Measurements from ENCODE around the gene TPP1.
A peak's percentile ranks its signal among the peaks of the same experiment; 100 is the strongest.

The TPP1 gene

DNA sequence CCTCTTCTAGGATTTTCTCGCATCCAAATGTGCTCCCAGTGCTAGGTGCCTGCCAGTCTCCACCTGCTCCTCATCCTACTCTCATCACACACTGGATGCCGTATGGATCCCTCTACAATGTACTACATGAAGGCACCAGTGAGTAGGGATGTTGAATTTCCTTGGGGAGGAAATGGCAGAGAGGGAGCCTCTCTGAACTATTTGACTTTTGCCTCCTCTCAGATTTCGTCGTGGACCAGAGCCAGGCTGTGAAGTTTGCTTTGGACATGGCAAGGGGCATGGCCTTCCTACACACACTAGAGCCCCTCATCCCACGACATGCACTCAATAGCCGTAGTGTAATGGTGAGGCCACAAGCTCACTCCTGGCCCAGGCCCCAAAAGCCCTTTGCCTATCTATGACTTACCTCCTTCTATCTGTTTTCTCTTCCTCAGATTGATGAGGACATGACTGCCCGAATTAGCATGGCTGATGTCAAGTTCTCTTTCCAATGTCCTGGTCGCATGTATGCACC is 9.7 kb downstream of the TPP1 start:
- DNase-seq = no peak

GRCh38 chr11:6608726-6609501 is 10.3 kb downstream of the TPP1 start:
- no peak for DNase-seq

- no peak for DNase-seq
Measured at GRCh38 chr11:6608011-6608410, 11.2 kb downstream of the TPP1 start.

DNA sequence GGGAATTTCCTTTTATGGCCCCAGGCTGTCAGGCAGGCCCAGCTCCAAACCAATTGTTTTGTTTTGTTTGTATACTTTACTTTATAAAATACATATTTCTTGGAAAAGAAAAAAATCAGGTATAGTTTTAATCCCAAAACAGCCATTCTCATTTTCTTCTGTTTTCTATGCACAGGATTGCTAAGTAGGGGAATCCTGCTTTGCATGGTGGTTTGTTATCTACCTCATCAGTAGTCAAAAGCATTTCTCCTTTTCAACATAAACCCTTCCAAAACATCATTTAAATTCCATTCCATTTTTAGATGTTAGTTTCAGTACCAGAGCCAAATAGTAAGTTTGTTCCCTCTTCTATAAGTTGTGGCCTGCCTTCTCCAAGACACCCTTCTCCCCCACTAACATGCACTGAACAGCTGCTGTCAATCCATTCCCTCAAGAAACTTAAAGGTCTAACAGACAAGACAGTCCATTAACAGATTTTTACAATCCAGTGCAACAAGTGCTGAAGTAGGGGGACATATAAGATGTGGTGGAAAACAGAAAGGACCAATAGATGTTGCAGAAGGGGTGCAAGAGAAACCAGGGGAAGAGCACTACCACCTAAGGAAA is 11.9 kb downstream of the TPP1 start:
- DNase-seq = no peak

- DNase-seq = peak; percentile 73
Measured at GRCh38 chr11:6606471-6607189, 12.6 kb downstream of the TPP1 start.

DNA sequence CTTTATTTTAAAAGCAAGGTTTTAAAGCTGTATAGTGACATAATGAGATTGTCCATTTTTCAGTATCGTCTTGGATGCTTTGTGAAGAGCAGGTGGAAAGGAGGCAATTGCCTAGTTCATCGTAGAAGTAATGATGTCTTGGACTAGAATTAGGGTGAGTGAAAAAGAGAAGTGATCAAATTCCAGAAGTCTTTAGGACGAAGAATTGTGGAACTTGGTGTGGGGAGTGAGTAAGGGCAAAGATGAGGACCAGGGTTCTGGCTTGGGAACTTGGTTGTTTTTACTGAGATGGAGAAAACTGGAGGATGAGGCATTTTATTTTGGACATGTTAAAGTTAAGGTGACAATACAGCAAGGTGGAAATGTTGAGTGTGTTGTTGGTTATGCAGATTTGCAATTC is 14.4 kb downstream of the TPP1 start:
- no peak for DNase-seq

DNA sequence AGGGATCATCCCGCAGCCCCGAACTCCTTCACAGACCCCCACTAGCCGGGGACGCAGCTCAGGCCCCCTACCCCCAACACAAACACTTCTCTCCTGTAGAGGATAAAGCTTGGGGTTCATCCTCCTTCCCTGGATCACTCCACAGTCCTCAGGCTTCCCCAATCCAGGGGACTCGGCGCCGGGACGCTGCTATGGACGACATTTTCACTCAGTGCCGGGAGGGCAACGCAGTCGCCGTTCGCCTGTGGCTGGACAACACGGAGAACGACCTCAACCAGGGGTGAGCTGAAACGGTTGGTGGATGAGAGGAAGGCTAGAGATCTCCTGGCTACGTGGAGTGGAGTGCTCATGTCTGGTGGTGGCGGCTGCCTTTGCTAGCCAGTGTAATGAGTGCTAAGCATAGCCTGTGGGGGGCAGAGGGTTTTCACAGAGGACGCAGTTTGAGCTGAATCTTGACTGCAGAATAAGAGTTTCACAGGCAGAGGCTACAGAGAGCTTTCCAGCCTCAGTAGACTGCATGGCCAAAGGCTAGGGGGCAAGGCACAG is 15.1 kb downstream of the TPP1 start:
- peak; percentile 61 for DNase-seq

DNA sequence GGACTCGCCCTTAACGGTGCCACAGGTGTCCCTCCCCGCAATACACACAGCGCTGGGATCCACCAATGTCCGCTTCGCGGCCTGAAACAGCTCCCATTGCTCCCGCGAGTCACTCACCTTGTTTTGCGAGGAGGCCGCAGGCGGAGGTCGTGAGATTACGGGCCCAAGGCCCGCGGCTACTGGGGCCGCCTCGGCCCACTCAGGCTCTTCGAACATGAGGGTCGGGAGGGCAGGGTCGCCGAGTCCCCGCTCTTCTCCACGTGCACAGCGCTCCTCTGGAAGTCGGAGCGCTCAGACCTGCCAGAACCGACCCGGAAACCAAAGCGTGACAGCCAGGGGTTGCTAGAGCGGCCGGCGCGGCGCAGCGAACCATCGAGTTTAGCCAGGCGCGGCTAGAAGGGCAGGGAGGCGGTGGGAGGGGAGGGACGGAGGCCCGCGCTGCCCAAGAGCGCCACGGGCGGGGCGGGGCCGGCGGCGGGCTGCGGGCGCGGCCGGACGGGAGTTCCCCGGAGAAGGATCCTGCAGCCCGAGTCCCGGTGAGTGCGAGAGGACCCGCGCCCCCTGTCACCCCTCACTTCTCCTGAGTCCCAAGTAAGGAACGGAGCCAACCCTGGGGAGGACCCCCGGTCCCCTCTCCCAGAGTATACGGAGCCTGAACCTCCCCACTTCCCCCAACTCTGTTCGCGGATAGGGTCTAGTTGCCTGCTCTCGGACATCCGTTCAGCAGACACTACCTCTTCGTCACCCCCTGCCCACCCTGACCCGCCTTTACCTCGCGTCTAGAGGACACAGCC is 15.7 kb downstream of the TPP1 start, which contains the start of the genes ILK and RRP8:
Gene ILK, plus strand, starts transcription at position 488 of the 794 bp plus-strand sequence. CDS start 498 bp downstream, outside the sequence.
Gene RRP8, minus strand, starts transcription at position 330 of the 794 bp plus-strand sequence. Its CDS starts 114 bp downstream, at position 216.
- DNase-seq = peak; percentile 88

- DNase-seq = no peak
Measured at GRCh38 chr11:6602096-6602940, 16.9 kb downstream of the TPP1 start.

DNA sequence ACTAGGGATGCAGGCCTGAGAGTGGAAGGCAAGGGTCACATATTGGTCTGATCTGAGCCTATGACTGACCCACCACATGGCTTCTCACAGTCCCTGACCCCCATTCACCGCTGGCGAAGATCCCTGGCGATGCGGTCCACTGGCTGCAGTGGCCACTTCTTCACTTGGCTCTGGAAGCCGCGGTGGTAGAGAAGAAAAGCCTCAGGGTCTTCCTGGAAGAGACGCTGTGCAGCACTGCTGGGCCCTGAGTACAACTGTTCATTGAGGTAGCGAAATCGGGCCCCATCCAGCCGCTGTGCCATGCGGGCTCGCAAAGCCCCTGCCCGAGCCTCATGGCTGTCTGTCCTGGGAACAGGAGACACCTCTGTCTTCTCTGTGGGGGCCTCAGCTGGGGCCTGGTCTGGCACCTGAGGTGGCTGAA is 18.2 kb downstream of the TPP1 start:
- DNase-seq = no peak

GRCh38 chr11:6599881-6600390 is 19.3 kb downstream of the TPP1 start:
- DNase-seq = no peak

DNA sequence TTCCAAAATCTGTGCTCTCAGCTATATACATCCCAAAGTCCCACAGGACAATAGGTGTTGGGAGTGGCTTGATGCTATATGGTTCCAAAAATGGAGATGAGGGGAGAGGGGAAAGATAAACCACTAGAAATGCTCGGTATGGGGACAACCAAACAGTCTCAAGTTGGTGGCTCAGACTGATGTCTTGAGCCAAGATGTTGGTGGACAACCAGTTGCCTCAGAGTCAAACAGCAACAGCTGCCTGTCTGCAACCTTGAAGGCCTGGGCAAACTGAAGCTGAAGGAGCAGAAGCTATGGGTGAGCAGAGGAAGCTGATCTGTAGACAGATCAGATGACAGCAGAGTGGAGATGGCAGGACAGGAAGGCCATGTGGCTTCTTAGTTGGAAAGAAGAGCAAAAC is 19.8 kb downstream of the TPP1 start:
- no peak for DNase-seq

DNA sequence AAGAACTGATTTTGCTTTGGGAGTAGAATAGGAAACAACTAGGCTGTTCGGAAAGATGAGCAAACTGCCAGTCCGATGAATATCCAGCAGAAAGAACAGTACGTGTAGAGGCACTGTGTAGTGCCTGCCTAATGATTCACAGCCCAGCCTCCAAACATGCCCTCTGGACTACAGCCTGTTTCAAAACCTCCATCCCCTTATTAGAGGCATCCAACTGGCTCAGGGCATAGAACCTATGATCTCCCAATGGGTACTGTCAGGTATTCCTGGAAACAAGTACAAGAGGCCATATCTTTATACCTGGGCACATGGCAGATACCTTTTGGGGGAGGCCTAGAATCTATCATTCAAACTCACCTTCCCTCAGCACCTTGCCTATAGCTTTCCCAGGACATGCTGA is 20.7 kb downstream of the TPP1 start:
- no peak for DNase-seq

GRCh38 chr11:6596239-6596877 is 22.9 kb downstream of the TPP1 start:
- DNase-seq = no peak

DNA sequence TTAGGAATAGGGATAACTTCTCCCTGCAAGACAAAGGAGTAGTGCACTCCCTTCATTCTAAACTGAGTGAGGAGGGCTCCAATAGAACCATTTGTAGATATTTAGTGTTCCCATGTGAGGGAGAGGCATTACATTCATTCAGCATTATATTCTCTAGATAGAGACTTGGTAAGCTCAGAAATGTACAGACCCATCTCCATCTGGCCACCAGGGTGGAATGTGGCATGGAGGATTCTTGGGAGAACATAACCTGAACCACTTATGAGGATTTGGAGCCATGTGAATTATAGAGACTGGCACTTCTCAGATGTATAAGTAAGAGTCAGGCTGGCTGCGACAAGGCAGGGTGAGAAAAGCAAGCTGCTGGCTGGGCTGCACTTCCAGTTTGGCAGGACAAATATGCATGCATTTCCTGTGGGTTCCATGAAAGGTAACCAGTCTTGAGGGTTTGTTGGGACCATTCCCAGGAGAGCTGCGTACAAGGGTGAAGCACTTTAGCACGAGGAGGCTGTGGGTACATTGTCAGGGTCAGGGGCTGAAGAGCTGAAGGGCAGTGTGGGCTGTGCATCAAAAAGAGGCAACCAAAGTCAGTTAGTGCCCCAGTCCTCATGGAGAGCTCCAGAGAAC is 25.0 kb downstream of the TPP1 start:
- DNase-seq = no peak

GRCh38 chr11:6588018-6588417 is 31.2 kb downstream of the TPP1 start:
- DNase-seq = no peak

GRCh38 chr11:6587360-6587953 is 31.8 kb downstream of the TPP1 start:
- no peak for DNase-seq

GRCh38 chr11:6586434-6587359 is 32.5 kb downstream of the TPP1 start:
- DNase-seq = no peak

- no peak for DNase-seq
Measured at GRCh38 chr11:6584528-6584927, 34.7 kb downstream of the TPP1 start.
